CD14-positive monocyte (primary cell): ENCODE data around the gene SLC8A2. TPM values are rescaled to one million over a fixed set of nuclear protein-coding genes. Genes with fewer than 3 reads are reported as not detected.
A peak's percentile ranks its signal among the peaks of the same experiment; 100 is the strongest.

Source experiments
- DNase-seq, 3 donors: peaks; one replicate each; pipeline ENCODE4 v3.0.0-alpha.2; 2011 to 2022
- H2AFZ ChIP-seq: 2 replicates; pipeline ENCODE4 v1.6.0; 2012; ENCODE audit warnings: mild to moderate bottlenecking, low read depth, low read length, inconsistent platforms; ENCODE audit not compliant: insufficient read depth, poor library complexity, severe bottlenecking
- H3K27ac ChIP-seq, 2 donors: 1 replicate in 1 of 2; 2 replicates in 1 of 2; pipeline ENCODE4 v1.5.1; 2012 to 2013; ENCODE audit warnings: low read length in 2 of 2, control low read depth in 1 of 2, inconsistent platforms in 1 of 2, low read depth in 1 of 2, mild to moderate bottlenecking in 1 of 2
- H3K27me3 ChIP-seq, 2 donors: one replicate each; pipeline versions ENCODE4 v1.6.0 to v1.6.1; 2011 to 2013; ENCODE audit warnings: low read length in 2 of 2; ENCODE audit not compliant: control insufficient read depth in 2 of 2, insufficient read depth in 2 of 2
- H3K36me3 ChIP-seq, 2 donors: replicated peaks in 1 of 2; 1 replicate in 1 of 2; 2 replicates in 1 of 2; pipeline versions ENCODE4 v1.5.1 to v1.6.1; 2012 to 2013; ENCODE audit warnings: low read length in 2 of 2, control low read depth in 1 of 2, inconsistent platforms in 1 of 2, mild to moderate bottlenecking in 1 of 2; ENCODE audit not compliant: insufficient read depth in 2 of 2, control insufficient read depth in 1 of 2
- H3K4me1 ChIP-seq, 2 donors: 1 replicate in 1 of 2; 2 replicates in 1 of 2; pipeline versions ENCODE4 v1.5.1 to v1.6.1; 2012 to 2013; ENCODE audit warnings: low read length in 2 of 2, control low read depth in 1 of 2, inconsistent platforms in 1 of 2, mild to moderate bottlenecking in 1 of 2, moderate library complexity in 1 of 2; ENCODE audit not compliant: insufficient read depth in 2 of 2, control insufficient read depth in 1 of 2
- H3K4me2 ChIP-seq: replicated peaks from 2 replicates; pipeline ENCODE3; 2012; ENCODE audit warnings: low read length, moderate library complexity, mild to moderate bottlenecking; ENCODE audit not compliant: poor library complexity, severe bottlenecking; ENCODE audit errors: extremely low read depth
- H3K4me3 ChIP-seq, 3 experiments: fragments of 200-600 bp in 1 of 3; sonication (generic) in 1 of 3; replicated peaks in 1 of 3; 1 replicate in 2 of 3; 2 replicates in 1 of 3; pipeline ENCODE4 v1.5.1; 2011 to 2013; ENCODE audit warnings: low read length in 3 of 3, mild to moderate bottlenecking in 3 of 3, control low read depth in 2 of 3, low read depth in 2 of 3, inconsistent platforms in 1 of 3, moderate library complexity in 1 of 3
- H3K79me2 ChIP-seq: 2 replicates; pipeline ENCODE4 v1.6.0; 2012; ENCODE audit warnings: mild to moderate bottlenecking, control low read depth, inconsistent platforms, low read length, moderate library complexity; ENCODE audit not compliant: insufficient read depth
- H3K9ac ChIP-seq: 2 replicates; pipeline ENCODE4 v1.6.0; 2017; ENCODE audit warnings: low read length, mild to moderate bottlenecking; ENCODE audit not compliant: insufficient read depth, poor library complexity, severe bottlenecking
- H3K9me3 ChIP-seq, 2 donors: replicated peaks in 1 of 2; 1 replicate in 1 of 2; 2 replicates in 1 of 2; pipeline versions ENCODE4 v1.5.1 to v1.6.1; 2012 to 2013; ENCODE audit warnings: low read length in 2 of 2, control low read depth in 1 of 2; ENCODE audit not compliant: control insufficient read depth in 1 of 2, insufficient read depth in 1 of 2
- H4K20me1 ChIP-seq: 2 replicates; pipeline ENCODE4 v1.6.0; 2012; ENCODE audit warnings: mild to moderate bottlenecking, low read length, control low read depth, moderate library complexity; ENCODE audit not compliant: insufficient read depth
- H3K27ac Mint-ChIP-seq, 7 donors: one replicate each; pipeline ENCODE4 v1.8.0; 2020; ENCODE audit warnings: mild to moderate bottlenecking in 7 of 7, mixed read lengths in 7 of 7, moderate library complexity in 6 of 7, inconsistent platforms in 2 of 7
- H3K27me3 Mint-ChIP-seq, 3 donors: one replicate each; pipeline ENCODE4 v1.8.0; 2021 to 2022; ENCODE audit warnings: low read depth in 3 of 3, mild to moderate bottlenecking in 3 of 3, mixed read lengths in 3 of 3, moderate library complexity in 3 of 3, inconsistent platforms in 1 of 3
- H3K36me3 Mint-ChIP-seq, 2 donors: one replicate each; pipeline ENCODE4 v1.8.0; 2020; ENCODE audit warnings: mixed read lengths in 2 of 2, inconsistent platforms in 1 of 2, mild to moderate bottlenecking in 1 of 2
- H3K4me1 Mint-ChIP-seq: one replicate; pipeline ENCODE4 v1.8.0; 2020; ENCODE audit warnings: mild to moderate bottlenecking, mixed read lengths
- H3K4me3 Mint-ChIP-seq, 2 donors: one replicate each; pipeline ENCODE4 v1.8.0; 2020; ENCODE audit warnings: mild to moderate bottlenecking in 2 of 2, mixed read lengths in 2 of 2, moderate library complexity in 1 of 2
- H3K9me3 Mint-ChIP-seq, 7 donors: one replicate each; pipeline ENCODE4 v1.8.0; 2020 to 2022; ENCODE audit warnings: mixed read lengths in 7 of 7, mild to moderate bottlenecking in 6 of 7, moderate library complexity in 6 of 7, inconsistent platforms in 2 of 7
- CTCF ChIP-seq: fragments of 200-600 bp; IDR thresholded peaks from one replicate; pipeline ENCODE4 v1.8.0; 2022; ENCODE audit warnings: antibody characterized with exemption, mild to moderate bottlenecking
- WGBS: methylation state at CpG from one replicate; pipeline ENCODE4 v1.1.5; 2013; ENCODE audit warnings: missing lambda C conversion rate; ENCODE audit not compliant: insufficient coverage; 5-methylcytosine and 5-hydroxymethylcytosine counted together
- intact Hi-C, 2 donors: fragments of 100-400 bp; cut with micrococcal nuclease; formaldehyde crosslinking; loops; one replicate each; pipeline versions ENCODE4 v1.15.0 to v1.15.1; 2023
- polyA plus RNA-seq, 3 donors: library from polyadenylated mRNA; depleted of rRNA in 1 of 3; unstranded in 2 of 3; stranded (reverse) in 1 of 3; fragments of 300-500 nt in 2 of 3; fragments of >200 nt in 1 of 3; fragmentation: Illumina TruSeq in 2 of 3; gene quantifications; 1 replicate in 2 of 3; 2 replicates in 1 of 3; pipeline ENCODE4 v1.2.3, GENCODE V29; 2012 to 2021

The SLC8A2 gene
- polyA plus RNA-seq, 3 donors = not detected

GRCh38 chr19:47429140-47429793, 42.4 kb downstream of the SLC8A2 start:
- no peak overlapping the region for H3K4me2 ChIP-seq
- TF ChIP-seq CTCF = no peak
- intact Hi-C loops = loop anchor here (5.0 to 10.0 kb wide), 3 partner anchors 37 to 274 kb away; no protein-coding TSS in a partner anchor
- no peak overlapping the region for H3K27ac ChIP-seq
- H3K9me3 ChIP-seq = peaks cover 4 to 12% of the 10 kb centered on the region in 2 donors
- H3K79me2 ChIP-seq = no peaks in the 10 kb centered on the region
- Mint-ChIP-seq H3K4me3 (peak overlapping the region in 1 of 2 donors; percentile 87), H3K36me3 (peaks cover 0 to 2% of the 10 kb centered on the region in 2 donors), H3K27ac (no peak overlapping the region), H3K9me3 (peaks cover 0 to 17% (median 7%) of the 10 kb centered on the region in 7 donors), H3K4me1 (peaks cover 7% of the 10 kb centered on the region), H3K27me3 (peaks cover 22 to 54% (median 48%) of the 10 kb centered on the region in 3 donors)
- H3K27me3 ChIP-seq = peaks cover 18 to 76% of the 10 kb centered on the region in 2 donors
- no peaks in the 10 kb centered on the region for H3K36me3 ChIP-seq
- H2AFZ ChIP-seq = no peak overlapping the region
- H4K20me1 ChIP-seq = no peaks in the 10 kb centered on the region
- H3K4me1 ChIP-seq = peaks cover 13 to 21% of the 10 kb centered on the region in 2 donors
- no peak overlapping the region for H3K9ac ChIP-seq
- H3K4me3 ChIP-seq = no peak overlapping the region
- no peak for DNase-seq
- WGBS = 19% methylated on average over 9 of the region's 20 CpGs

GRCh38 chr19:47428177-47428894, 43.4 kb downstream of the SLC8A2 start:
- Mint-ChIP-seq H3K27ac (no peak overlapping the region), H3K4me1 (peaks cover 7% of the 10 kb centered on the region), H3K27me3 (peaks cover 29 to 60% (median 58%) of the 10 kb centered on the region in 3 donors), H3K36me3 (peaks cover 0 to 2% of the 10 kb centered on the region in 2 donors), H3K9me3 (peaks cover 0 to 17% (median 9%) of the 10 kb centered on the region in 7 donors), H3K4me3 (no peak overlapping the region)
- peak overlapping the region in 1 of 3 experiments; percentile 9 for H3K4me3 ChIP-seq
- no peak overlapping the region for H3K9ac ChIP-seq
- no peak overlapping the region for H2AFZ ChIP-seq
- H3K4me1 ChIP-seq = peaks cover 13 to 21% of the 10 kb centered on the region in 2 donors
- peak overlapping the region; percentile 20 for H3K4me2 ChIP-seq
- H3K36me3 ChIP-seq = no peaks in the 10 kb centered on the region
- 2% methylated on average over 15 of the region's 27 CpGs for WGBS
- TF ChIP-seq CTCF = no peak
- H3K79me2 ChIP-seq = no peaks in the 10 kb centered on the region
- intact Hi-C loops = loop anchor here (5.0 to 10.0 kb wide), 3 partner anchors 36 to 274 kb away; no protein-coding TSS in a partner anchor
- no peak overlapping the region for H3K27ac ChIP-seq
- H3K27me3 ChIP-seq = peaks cover 26 to 86% of the 10 kb centered on the region in 2 donors
- peak; percentile 74 to 95 (median 78) for DNase-seq
- peaks cover 4 to 16% of the 10 kb centered on the region in 2 donors for H3K9me3 ChIP-seq
- H4K20me1 ChIP-seq = no peaks in the 10 kb centered on the region
